CD4-positive, alpha-beta T cell treated with Interleukin-6 at 100 ng/mL for 8 hours (primary cell): ENCODE measurements around the gene CDCA7.
"Not testable (repeated sequence)": the region's sequence is repeated elsewhere in the genome, so short reads cannot be mapped to it uniquely, and the experiment has no call there.

Experiments
- DNase-seq: peaks from one replicate; pipeline ENCODE4 v3.0.0-alpha.2; 2020; ENCODE audit warnings: mixed read lengths, low spot score

The CDCA7 gene

DNA sequence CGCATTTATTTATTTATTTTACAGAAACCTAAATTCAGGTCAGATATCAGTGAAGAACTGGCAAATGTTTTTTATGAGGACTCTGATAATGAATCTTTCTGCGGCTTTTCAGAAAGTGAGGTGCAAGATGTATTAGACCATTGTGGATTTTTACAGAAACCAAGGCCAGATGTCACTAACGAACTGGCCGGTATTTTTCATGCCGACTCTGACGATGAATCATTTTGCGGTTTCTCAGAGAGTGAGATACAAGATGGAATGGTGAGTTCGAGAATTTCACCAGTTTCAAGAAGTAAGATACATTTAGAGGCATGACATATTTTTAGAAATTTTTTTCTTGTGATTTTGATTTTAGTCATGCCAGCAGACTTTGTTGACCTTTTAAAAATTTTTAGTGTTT, 4.6 kb downstream of the CDCA7 start:
- no peak for DNase-seq

DNA sequence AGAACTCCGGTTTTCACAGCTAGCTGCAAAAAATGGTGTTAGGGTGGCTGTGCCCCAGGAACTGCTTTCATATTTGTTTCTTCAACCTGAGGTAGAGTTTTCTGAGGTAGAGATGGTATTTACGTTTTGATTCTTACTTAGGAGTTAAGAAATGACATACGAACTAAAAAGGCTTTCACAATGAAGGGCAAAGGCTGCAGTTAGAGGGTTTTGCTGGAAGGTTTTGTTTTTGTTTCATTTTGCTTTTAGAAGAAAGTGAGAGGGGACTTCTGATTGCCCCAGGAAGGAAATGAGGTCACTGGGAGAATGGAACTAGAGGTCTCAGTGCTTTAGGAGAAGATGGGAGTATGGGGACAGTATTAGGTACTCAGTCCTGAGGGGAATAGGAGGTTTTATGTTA, 15.5 kb downstream of the CDCA7 start:
- DNase-seq = no peak

DNA sequence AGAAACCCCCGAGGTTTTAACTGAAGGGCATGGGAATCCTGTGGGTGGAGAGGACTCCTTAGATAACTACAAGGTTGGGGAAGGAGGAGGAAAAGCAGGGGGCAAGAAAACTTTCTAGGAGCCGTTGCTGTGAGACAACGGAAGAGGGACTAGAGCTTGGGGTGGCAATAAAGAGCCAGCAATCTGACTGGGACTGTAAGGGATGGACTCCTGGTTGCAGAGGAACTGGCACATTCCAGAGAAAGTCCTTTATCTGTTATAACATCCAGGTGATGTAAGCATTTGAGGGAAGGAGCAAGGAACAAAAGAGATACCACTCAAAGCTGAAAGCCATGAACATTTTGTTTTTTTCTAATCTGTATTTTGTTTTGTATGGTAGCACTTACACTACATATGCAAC, 16.4 kb downstream of the CDCA7 start:
- DNase-seq = no peak

DNA sequence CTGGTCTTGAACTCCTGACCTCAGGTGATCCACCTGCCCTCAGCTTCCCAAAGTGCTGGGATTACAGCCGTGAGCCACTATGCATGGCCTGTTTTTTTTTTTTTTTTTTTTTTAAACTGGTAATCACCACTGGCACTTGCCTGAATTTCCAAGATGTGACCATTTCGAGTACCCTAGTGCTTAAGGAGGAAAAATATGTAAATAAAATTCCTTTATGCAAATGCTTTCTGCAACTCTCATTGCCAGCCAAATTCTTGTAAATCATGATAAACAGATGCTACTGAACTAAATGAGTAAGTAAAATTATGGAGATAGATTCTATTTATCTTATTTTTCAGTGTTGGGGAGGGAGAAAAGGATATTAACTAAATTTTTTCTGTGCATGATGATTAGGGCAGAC, 18.6 kb downstream of the CDCA7 start:
- DNase-seq = no peak

DNA sequence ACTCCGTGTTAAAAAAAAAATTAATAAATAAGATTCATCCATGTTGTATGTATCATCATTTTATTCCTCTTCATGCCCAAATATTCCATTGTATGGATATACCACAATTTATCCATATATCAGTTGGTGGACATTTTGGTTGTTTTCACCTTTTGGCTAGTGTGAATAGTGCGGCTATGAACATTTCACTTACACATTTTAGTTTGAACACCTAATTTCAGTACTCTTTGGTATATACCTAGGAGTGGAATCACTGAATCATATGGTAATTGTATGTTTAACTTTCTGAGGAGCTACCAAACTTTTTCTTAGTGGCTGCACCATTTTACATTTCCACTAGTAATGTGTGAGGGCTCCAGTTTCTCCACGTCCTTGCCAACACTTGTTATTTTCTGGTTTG, 20.0 kb downstream of the CDCA7 start:
- DNase-seq = no peak

DNA sequence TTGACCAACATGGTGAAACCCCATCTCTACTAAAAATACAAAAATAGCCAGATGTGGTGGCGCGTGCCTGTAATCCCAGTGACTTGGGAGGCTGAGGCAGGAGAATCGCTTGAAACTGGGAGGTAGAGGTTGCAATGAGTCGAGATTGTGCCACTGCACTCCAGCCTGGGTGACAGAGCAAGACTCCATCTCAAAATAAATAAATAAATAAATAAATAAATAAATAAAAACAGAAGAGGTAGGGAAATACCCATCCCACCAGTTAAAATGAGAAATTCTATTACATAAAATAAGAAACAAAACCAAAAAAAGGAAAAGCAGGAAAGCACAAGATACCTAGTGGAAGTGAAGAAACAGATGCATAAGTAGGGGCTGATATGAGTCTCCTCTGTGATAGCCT, 30.9 kb downstream of the CDCA7 start:
- DNase-seq = not testable (repeated sequence)

DNA sequence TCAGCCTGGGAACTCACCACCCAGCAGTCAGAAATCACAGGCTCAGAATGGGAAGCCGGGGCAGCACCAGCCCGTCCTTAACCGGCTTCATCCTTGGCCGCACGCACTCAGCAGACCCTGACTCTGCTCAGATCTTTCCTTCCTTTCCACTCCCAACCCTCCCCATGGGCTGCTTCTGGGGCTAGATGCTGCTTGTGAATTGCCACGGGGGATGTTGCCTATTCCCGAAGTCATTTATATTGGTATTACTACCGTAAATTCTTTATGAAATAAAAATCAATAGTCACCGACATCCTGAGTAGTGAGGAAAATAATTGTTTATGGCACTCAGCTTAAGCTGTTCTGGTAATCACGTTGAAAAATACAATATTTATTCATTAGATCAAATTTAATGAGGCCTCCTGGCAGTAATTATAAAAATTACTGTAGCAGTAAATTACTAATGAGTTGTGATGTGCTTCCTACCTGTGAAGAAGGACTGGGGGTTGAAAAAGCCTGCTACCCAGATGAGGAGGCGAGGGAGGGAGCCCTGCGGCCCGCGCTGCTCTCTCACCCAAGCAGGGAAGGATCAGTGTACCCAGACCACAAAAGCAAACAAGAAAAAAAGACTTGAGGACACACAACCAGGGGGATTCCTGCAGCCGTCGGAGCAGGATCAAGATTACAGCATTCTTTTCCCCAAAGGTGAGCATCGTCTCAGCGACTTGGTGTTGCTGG, 31.5 kb downstream of the CDCA7 start:
- DNase-seq = no peak

DNA sequence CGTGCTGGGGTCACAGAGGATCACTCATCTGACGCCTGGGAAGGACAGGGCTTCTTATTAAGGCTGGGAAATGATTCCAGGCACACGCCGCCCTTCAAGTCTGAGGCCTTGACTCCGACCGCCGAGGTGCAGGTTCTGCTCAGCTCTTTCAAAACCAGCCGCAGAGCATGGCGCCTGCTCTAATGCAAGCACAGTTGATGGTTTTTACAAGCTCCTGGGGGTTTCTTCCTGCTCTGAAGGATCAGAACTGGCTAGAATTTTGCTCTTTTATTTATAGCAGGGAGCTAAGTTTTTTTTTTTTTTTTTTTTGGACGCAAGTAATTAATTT, 32.0 kb downstream of the CDCA7 start:
- DNase-seq = no peak

DNA sequence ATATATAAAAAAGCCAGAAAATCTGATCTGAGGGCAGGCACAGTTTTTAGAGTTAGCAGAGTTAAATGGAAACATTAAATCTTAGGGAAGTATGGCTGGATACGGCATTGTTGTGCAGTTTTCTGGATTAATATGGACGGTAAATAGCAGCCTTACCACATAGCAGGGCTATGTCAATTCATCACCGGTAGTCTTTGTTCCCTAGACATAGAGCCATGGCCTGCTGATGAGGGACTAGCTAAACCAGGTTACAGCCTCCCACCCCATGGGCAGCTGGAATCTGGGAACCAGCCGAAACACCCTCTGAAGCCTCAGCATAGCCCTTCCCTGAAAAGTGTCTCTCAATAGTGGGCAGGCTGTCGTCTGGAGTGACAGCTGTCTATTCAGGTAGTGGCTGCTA, 32.4 kb downstream of the CDCA7 start:
- no peak for DNase-seq

DNA sequence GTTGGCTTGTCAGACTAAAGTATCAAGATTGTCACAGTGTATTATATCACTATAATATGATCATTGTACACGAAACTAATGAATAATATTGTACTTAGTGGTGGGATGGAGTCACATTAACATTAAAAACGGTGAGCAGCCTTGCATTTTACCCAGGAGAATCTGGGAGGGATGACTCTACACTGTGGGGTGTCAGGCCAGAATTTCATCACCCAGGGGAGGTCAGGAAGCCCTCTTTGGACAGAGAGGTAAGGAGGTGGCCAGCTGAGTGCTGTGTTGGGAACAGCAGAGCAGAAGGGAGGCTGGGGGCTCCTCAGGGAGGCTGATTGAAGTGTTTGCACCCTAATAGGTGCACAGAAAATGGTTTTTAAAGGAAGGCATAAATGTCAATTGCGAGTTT, 33.0 kb downstream of the CDCA7 start:
- DNase-seq = no peak

DNA sequence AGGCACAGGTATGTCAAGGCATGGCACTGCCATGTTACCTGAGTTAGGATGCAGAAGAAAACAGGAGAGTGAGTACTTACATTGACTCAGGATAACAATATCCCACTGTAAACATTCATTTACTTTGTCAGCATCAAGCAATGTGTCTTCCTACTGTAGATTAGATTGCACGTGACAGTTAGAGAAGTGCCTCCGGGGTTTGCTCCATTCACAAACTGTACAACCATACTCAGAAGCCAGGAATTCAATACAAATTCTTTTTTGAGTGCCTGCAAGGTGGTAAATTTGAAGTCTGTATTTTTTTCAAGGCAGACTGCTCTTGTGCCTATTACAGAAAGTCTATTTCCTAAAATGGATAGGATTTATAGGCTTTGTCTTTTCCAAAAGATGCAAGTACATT, 34.1 kb downstream of the CDCA7 start:
- DNase-seq = no peak

DNA sequence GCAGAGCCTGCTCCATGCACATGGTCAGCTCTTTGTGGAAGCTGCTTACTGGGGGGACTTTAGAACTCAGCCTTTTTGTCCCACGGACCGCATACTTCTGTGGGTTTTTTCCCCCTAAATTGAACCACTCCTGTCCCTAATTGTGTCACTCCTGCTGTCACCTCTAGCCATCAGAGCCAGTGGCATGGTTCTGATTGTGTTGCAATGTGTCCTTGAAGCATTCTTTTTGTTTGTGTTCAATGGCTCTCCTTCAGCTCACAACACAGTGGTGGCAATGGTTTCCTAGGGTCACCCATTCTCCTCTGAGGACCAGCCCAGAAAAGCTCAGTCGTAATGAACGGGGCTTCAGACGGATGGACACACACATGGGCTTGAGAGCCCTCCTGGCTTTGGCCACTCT, 35.4 kb downstream of the CDCA7 start:
- DNase-seq = no peak

DNA sequence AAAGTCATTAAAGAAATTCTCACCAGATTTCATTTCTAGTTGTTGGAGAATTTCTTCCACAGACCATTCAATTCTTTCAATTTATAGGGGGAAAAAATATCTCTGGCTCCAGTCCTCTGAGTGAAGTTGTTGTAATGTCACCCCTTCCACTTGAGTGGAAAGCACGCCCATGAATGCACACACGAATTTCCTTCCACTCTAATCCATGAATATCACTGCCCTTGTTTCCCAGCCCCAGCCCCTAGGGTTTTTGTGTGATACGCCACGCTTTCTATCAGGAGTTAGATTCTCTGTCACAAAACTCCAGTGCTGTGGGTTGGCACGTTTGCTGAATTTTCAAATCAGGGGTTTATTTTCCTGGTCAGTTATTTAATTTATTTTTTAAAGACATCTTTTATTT, 38.1 kb downstream of the CDCA7 start:
- DNase-seq = no peak

DNA sequence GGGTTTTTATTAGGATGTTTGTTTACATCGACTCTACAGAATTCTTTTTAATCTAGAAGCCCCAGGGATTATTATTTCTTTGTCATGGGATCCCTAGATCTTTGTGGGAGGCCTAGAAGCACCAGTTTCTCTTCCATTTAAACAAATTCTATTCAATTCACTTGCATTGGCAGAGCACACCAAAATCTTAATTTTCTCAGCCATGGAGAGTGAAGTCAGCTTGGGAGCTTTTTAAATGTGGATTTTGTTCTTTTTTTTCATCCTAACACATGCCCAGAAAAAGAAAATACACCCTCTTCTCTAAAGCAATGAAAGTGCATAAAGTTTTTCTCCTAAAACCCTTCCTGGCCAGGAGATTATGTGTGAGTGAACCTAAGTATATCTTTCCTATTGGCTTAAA, 38.5 kb downstream of the CDCA7 start:
- DNase-seq = no peak

DNA sequence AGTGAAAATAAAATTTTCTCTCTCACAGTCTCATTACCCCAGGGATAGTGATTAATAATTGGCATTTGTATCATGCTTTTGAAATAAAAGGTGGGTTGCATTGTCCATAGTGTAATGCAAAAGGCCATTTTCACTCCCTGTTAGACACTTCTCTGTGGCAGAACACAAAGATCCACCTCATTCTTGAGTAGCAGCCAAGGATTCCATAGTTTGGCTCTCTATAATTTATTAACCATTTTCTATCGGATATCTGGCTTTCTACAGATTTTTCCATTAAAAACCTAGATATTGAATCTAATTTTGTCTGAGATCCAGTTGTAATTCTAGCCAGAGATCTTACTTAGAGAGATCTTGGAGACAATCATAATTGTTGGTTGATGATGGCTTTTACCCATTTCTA, 39.0 kb downstream of the CDCA7 start:
- DNase-seq = no peak

DNA sequence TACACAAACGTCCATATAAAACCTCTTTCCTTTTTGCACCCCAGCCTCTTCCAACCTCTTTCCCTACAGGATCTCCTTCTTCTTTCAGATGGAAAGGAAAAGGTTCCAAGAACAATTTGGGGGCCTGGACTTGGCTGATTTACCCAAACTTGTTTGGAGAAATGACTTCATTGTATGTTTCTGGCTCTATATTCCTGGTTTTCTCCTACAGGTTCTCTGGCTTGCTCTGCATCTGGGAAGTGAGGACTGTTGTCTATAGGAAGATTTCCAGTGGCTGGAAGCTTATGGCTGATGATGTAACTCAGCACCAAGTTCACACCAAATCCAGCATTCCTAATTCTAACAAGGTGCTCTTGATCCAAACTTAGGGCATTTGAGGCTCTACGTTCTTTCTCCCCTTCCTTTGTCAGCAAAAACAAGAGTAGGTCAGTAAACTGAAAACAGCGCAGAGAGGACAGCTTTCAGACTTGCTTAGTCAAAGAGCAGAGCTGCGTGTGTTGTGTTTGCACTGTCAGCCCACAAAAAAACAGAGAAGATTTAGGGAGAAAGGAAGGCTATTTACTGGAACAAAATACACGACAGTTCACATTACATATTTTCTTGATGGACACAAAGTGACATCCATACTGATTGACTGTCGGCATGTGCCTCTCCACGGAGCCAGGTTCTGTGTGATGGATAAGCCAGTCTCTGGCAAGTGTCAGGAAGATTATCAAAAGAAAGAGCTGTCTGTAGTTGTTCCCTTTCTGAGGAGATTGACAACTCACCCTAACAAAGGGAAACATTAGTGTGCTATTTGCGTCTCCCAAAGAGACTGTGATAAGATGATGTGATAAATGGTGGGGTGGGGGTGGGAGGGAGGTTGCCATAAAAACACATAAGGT, 39.7 kb downstream of the CDCA7 start:
- no peak for DNase-seq

DNA sequence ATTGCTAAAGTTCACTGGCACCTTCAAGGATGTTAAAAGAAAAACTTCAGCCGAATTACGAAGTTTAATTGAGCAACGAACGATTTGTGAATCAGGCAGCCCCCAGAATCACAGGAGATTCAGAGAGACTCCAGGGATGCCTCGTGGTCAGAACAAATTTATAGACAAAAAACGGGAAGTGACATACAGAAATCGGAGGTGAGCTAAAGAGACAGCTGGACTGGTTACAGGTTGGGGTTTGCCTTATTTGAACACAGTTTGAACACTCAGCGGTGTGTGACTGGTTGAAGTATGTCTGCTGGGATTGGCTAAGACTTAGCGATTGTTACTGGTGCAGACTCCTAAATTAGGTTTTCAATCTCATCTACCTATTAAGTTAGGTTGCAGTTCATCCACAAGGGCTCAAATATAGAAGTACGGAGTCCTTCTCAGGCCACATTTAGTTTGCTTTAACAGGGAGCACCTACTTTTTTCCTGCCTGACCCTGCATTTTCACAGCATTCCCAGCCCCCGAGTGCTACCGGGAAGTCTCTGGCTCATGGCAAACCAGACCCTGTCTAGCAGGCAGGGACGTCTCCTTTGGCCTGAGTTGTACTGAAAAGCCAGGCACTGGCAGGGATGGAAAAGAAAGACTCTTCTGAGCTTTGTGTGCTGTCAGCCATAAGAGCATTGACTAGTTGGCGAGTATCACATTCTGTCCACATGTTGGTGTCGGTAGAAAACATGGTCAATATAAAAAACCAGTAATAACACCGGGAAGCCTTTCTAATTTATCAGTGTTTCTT, 41.1 kb downstream of the CDCA7 start:
- DNase-seq = no peak

DNA sequence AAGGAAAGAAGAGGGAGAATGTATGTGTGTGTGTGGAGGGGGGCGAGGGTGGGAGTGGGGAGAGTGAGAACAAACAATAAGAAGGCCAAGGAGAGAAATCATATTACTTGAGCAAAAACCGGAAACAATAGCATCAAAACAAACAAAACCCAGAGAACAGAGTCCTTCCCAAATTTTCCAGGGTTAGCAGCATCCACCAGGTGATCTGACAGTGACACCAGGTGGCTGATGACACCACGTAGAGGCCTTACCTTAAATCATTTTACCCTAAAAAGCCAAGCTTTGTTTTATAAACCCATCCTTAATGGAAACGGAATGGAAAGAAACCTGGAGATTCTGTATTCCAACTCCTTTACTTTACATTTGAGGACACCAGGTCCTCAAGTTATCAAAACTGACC, 42.9 kb downstream of the CDCA7 start:
- no peak for DNase-seq

DNA sequence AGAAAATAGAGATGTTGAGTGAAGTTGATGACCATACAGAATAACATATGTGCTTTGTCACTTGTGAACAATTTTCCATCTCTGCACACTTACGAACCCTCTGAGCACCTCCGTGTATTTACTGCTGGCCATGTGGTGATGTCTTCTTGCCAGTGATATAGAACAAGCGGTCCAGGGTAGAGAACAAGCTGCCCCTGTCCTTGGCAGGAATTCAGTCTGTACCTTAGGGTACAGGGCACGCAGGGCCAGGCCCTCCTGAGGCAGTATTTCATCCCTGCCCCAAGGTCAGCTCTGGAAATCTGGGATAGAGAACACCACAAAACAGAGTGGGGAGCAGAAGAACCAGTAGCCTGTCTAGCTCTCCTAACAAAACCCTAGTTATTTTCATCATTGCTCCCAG, 44.6 kb downstream of the CDCA7 start:
- DNase-seq = no peak

DNA sequence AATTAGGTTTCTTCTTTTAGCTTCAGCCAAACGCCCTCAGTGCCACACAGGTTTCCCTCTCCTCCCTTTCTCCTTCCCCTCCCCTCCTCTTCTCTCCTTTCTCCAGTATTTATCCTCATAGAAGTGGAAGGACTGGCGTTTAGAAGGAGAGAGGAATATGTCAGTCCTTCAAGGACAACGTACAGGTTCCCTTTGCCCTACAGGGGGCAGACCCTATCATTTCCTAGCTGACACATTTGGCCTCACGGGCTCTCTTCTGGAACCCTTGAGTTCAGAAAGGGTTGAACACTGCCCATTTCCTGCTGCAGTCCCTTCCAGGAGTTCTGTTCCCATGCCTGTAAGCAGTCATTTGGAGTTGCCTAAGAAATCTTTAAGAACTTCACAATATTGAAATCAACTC, 46.1 kb downstream of the CDCA7 start:
- no peak for DNase-seq

DNA sequence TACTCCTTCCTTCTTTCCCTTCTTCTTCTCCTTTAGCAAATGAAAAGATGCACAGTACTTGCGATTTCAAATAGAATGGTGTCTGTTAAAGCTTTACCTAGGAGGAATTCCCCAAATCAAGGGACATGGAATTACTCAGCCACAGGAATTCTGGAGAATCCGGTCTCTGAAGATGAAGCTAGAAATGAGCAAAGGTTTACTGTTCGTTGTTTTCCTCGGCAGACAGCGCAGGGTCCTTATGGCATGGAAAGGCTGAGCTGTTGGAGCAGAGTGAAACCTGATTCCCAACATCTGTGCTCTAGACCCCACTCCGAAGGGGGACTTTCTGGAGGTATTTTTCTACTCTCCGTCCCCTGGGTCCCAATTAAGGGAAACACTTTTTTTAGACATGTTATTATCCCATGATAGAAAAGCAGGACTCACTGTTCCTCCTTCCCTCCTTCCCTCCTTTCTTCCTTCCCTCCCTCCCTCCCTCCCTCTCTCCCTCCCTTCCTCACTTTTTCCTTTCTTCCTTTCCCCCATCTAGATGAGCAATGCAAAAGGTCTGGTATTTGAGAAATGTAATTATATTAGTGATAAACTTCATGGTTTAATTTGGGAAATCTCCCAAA, 47.1 kb downstream of the CDCA7 start:
- no peak for DNase-seq

DNA sequence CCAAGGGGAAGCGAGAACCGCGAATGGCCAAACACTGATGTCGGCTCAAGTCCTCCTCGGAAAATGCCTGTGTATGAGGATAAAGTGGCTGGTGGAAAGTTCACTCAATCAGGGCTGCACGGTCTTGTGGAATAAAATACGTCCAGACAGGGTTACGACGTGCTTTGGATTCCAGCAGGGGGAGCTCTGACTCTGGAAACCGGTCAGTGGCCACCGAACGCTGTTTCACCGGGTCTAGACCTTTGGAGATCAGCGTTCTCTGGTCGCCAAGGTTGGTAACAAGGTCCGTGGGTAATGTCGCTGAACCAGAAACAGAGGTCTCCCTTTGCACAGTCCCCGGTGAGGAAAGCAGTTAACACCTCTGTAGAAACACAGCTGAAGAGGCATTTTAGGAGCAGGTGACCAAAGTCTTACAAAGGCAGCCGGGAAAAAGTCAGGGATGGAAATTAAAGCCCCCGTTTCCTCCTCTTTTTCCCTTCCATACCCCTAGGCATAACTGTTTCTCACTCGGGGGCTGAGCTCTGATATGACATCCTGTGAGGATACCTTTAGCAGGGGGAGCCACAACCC, 47.8 kb downstream of the CDCA7 start:
- peak; percentile 71 for DNase-seq
